Measurements from ENCODE around the gene SH3D21. TPM values are rescaled to one million over a fixed set of nuclear protein-coding genes. Genes with fewer than 3 reads are reported as not detected.

Gene SH3D21
- total RNA-seq, 1 donor from 2014 or later: 2.6 TPM

DNA sequence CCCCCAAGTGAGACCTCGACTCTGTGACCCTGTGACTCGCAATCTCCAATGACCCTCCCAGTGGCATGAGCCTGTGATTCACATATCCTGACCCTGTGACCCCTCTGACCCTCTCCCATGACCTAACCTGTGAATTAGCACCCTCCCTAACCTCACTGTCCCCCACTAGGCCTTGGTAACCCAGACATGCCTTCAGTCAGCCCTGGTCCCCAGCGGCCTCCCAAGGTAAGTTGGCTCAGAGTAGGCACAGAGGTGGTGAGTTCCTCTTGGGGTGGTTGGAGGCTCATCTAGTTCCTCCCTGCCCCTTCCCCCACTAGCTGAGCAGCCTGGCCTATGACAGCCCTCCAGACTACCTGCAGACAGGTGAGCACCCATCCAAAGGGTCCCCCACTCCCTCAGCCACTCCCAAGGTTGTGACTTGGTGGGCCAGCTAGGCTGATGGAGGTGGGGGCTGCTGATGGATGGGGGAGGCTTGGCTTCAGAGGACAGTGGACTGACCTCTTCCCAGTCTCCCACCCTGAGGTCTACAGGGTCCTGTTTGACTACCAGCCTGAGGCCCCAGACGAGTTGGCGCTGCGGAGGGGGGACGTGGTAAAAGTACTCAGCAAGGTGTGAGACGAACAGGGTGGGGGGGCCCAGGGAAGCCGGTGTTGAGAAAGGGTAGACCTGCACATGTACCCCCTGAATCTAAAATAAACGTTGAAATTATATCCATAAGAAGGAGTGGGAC lies 1.6 kb downstream of the SH3D21 start:
- peak overlapping the region; percentile 62 for H3K4me3 ChIP-seq (ENCODE audit: low read depth, low read length)
- TF ChIP-seq, protein P1, sequence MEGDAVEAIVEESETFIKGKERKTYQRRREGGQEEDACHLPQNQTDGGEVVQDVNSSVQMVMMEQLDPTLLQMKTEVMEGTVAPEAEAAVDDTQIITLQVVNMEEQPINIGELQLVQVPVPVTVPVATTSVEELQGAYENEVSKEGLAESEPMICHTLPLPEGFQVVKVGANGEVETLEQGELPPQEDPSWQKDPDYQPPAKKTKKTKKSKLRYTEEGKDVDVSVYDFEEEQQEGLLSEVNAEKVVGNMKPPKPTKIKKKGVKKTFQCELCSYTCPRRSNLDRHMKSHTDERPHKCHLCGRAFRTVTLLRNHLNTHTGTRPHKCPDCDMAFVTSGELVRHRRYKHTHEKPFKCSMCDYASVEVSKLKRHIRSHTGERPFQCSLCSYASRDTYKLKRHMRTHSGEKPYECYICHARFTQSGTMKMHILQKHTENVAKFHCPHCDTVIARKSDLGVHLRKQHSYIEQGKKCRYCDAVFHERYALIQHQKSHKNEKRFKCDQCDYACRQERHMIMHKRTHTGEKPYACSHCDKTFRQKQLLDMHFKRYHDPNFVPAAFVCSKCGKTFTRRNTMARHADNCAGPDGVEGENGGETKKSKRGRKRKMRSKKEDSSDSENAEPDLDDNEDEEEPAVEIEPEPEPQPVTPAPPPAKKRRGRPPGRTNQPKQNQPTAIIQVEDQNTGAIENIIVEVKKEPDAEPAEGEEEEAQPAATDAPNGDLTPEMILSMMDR (IDR thresholded peaks at IDR 0.05; ENCODE audit: insufficient read depth, low read length, severe bottlenecking): no peak
- H3K27me3 ChIP-seq (ENCODE audit: control insufficient read depth, insufficient read depth, low read length): no peaks in the 10 kb centered on the region
- FAIRE-seq (no peak), DNase-seq (ENCODE audit: low read depth) (no peak)
- H3K36me3 ChIP-seq (ENCODE audit: control insufficient read depth, insufficient read depth, low read length): peaks cover 13% of the 10 kb centered on the region

DNA sequence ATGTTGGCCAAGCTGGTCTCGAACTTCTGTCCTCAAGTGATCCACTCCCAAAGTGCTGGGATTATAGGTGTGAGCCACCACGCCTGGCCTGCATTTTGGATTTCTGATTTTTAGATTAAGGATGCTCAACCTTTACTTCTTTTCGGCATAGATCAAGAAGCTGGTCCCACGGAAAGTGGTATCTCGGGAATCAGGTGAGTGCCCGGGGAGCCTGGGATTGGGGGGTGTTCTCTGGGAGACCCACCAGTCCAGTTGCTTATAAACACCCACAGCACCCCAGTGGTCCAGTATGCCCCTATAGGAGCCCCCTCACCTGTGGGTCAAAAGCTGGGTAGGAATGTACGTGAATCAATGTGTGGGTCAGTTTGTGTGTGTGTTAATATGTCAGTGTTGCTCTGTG lies 3.2 kb downstream of the SH3D21 start:
- FAIRE-seq (no peak), DNase-seq (ENCODE audit: low read depth) (no peak)
- Histone ChIP-seq H3K4me3 (ENCODE audit: low read depth, low read length) (no peak overlapping the region), H3K36me3 (ENCODE audit: control insufficient read depth, insufficient read depth, low read length) (peaks cover 9% of the 10 kb centered on the region), H3K27me3 (ENCODE audit: control insufficient read depth, insufficient read depth, low read length) (no peaks in the 10 kb centered on the region)
- TF ChIP-seq, protein P1 (IDR thresholded peaks at IDR 0.05; ENCODE audit: insufficient read depth, low read length, severe bottlenecking): no peak

DNA sequence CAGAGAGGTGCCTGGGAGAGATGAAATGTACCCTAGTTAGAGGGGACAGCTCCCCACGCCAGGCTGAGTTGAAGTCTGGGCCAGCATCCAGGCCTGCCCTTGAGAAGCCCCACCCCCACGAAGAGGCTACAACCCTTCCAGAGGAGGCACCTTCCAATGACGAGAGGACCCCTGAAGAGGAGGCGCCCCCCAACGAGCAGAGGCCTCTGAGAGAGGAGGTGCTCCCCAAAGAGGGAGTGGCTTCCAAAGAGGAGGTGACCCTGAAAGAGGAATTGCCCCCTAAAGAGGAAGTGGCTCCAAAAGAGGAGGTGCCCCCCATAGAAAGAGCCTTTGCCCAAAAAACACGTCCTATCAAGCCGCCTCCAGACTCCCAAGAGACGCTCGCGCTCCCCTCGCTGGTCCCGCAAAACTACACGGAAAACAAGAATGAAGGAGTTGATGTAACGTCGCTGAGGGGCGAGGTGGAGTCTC lies 14.2 kb downstream of the SH3D21 start:
- FAIRE-seq: no peak
- TF ChIP-seq, protein P1 (IDR thresholded peaks at IDR 0.05; ENCODE audit: insufficient read depth, low read length, severe bottlenecking): no peak
- no peak for DNase-seq (ENCODE audit: low read depth)

DNA sequence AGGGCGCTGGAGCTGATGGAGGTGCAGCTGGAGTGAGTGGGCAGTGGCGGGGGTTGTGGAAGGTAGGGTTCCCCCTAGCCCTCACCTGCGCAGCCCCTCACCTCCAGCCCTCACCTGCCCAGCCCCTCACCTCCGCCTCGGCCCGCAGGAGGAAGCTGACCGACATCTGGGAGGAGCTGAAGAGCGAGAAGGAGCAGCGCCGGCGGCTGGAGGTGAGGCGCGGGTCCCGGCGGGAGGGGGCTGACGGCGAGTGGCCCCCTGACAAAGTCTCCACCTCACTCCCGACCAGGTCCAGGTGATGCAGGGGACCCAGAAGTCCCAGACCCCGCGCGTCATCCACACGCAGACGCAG lies 14.6 kb downstream of the SH3D21 start:
- Histone ChIP-seq H3K36me3 (ENCODE audit: control insufficient read depth, insufficient read depth, low read length) (peaks cover 5% of the 10 kb centered on the region), H3K4me3 (ENCODE audit: low read depth, low read length) (no peak overlapping the region), H3K27me3 (ENCODE audit: control insufficient read depth, insufficient read depth, low read length) (no peaks in the 10 kb centered on the region)
- DNase-seq (ENCODE audit: low read depth): no peak
- TF ChIP-seq, protein P1 (IDR thresholded peaks at IDR 0.05; ENCODE audit: insufficient read depth, low read length, severe bottlenecking): no peak
- no peak for FAIRE-seq

More for the DNA sequence above, 14.2 kb downstream of the SH3D21 start:
- Histone ChIP-seq H3K36me3 (ENCODE audit: control insufficient read depth, insufficient read depth, low read length) (peaks cover 6% of the 10 kb centered on the region), H3K27me3 (ENCODE audit: control insufficient read depth, insufficient read depth, low read length) (no peaks in the 10 kb centered on the region), H3K4me3 (ENCODE audit: low read depth, low read length) (no peak overlapping the region)

DNA sequence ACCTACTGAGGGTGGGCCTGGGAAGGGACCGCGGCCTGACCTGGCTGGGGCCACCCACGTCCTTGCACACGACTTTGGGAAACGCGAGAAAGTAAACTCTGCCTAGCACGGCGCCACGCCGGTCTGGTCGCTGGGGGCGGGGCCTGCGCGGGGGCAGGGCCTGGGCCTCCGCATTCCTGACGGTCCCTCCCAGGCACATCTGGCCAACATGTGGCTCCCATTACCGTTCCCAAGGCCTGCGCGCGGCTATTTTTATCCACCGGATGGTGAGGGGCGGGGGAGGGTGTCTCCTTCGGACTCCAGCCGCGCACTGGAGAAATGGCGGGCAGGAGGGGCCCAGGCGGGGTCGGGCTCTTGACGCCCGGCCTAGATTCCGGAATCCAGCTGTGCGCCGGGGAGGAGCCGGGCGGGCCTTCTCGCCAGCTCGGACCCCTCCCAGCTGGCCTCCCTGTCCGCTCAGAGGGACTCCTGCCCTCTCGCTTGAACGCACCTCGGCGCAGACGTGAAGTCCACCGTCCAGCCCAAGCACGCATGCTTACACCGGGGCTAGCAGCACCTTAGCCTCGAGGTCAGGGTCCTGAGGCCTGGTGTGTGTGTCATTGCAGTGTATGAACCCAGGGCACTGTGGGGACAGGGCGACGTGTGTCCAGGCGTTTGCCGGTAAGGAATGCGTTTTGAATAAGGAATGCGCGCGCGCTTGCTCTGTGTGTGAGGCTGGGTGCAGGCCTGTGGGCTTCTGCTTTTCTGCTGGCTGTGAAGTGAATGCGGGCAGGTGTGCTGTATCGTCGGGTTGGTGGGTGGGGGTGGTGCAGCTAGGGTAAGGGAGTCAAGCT lies 15.2 kb downstream of the SH3D21 start:
- Histone ChIP-seq H3K36me3 (ENCODE audit: control insufficient read depth, insufficient read depth, low read length) (peaks cover 5% of the 10 kb centered on the region), H3K27me3 (ENCODE audit: control insufficient read depth, insufficient read depth, low read length) (no peaks in the 10 kb centered on the region), H3K4me3 (ENCODE audit: low read depth, low read length) (no peak overlapping the region)
- FAIRE-seq (no peak), DNase-seq (ENCODE audit: low read depth) (no peak)
- TF ChIP-seq, protein P1 (IDR thresholded peaks at IDR 0.05; ENCODE audit: insufficient read depth, low read length, severe bottlenecking): no peak

Measured in bronchial epithelial cell (primary cell).